ENCODE data around the gene CFAP74. TPM values are rescaled to one million over a fixed set of nuclear protein-coding genes. Genes with fewer than 3 reads are reported as not detected.

Gene CFAP74
- total and polyA plus RNA-seq, 2 of the 13 experiments (the other 11 are each of a cell fraction or from before 2014, with no cell fraction given) = 0.27 to 0.62 TPM

DNA sequence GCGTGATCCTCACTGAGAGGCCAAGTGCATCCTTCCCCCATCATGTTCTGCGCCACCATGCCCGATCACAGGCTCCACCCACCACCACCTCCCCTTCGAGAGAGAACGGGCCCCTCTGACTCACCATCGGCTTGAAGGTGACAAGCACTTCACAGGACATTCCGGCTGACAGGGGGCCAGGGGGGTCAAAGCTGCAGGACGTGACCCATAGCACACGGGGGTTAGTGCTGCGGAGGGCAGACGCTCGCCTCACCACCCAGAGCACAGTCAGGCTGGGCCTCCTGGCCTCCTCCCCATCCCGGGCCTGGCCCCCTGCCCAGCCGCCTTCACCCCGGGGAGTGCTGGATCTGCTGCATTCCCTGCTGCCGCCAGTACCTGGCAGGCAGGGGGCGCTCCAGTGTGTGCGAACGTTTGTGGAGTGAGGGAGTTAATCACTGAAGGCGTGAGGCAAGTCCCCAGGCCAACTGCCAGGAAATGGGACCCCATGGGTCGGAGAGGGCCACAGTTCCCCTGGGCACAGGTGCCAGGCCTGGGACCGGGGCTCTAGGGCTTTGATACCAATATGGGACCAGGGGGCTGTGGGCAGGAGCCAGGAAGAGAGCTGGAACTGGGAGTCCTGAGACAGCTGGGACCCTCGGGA, 43.6 kb downstream of the CFAP74 start:
- Histone ChIP-seq H3K27me3 (ENCODE audit: control insufficient read depth in 1 of 2, insufficient read depth in 2 of 2, low read length in 2 of 2) (peaks cover 2 to 57% of the 10 kb centered on the region in 2 experiments; a peak in 4 of 5 replicates), H3K27ac (ENCODE audit: extremely low read length, insufficient read depth, low read length) (no peak overlapping the region), H3K4me1 (ENCODE audit: insufficient read depth, low read length) (peaks cover 86% of the 10 kb centered on the region), H3K79me2 (ENCODE audit: insufficient read depth, low read length) (no peaks in the 10 kb centered on the region), H3K4me2 (ENCODE audit: low read depth, low read length) (peak overlapping the region; percentile 67), H2AFZ (ENCODE audit: low read length) (no peak overlapping the region), H3K4me3 (replicated peaks in 1 of 3; ENCODE audit: insufficient read depth in 1 of 3, low read depth in 2 of 3, low read length in 3 of 3) (peak overlapping the region in 2 of 3 experiments; percentile 23 to 51; a peak in 2 of 6 replicates), H3K9ac (ENCODE audit: insufficient read depth, low read depth, low read length) (0 out of 2 replicates have a peak overlapping the region, but pooled peaks have one; percentile 7), H4K20me1 (ENCODE audit: insufficient read depth, low read length) (no peaks in the 10 kb centered on the region), H3K36me3 (replicated peaks in 1 of 2; ENCODE audit: control insufficient read depth in 1 of 2, insufficient read depth in 2 of 2, low read length in 2 of 2) (no peaks in the 10 kb centered on the region), H3K9me3 (ENCODE audit: low read length) (no peaks in the 10 kb centered on the region)
- intact Hi-C loops (cut with micrococcal nuclease; ENCODE audit: unreplicated experiment) = loop anchor here (1.0 to 5.0 kb wide), 2 partner anchors 14 to 87 kb away; no protein-coding TSS in a partner anchor
- POLR2A ChIA-PET = interaction anchor here (1.0 to 1.9 kb wide), 5 partner anchors 16 to 85 kb away, joined by 3 to 9 read pairs (median 3); no protein-coding TSS in a partner anchor
- ATAC-seq (peak; percentile 81), FAIRE-seq (peak; percentile 70), DNase-seq (ENCODE audit: low spot score) (peak; percentile 81)
- no TSS peak for BruUV-seq (replicated peaks)
- in situ Hi-C loops (cut with HindIII; ENCODE audit: extremely low pct_ligation_motif_present, low pct_unique_long_range_greater_than_20kb) = loop anchor here (5.0 kb wide), 1 partner anchor 87 kb away; no protein-coding TSS in a partner anchor
- CTCF ChIA-PET (ENCODE audit: low intra/inter-chr PET ratio, low total read pairs) = interaction anchor here (1.6 to 3.3 kb wide), 3 partner anchors 14 to 86 kb away, joined by 5 to 30 read pairs (median 6); no protein-coding TSS in a partner anchor
- 21% methylated on average over 4 of the region's 23 CpGs for WGBS (ENCODE audit: low lambda C conversion rate)
- TF ChIP-seq ZNF138 (CRISPR knock-in tag; IDR thresholded peaks at IDR 0.05; ENCODE audit: low read depth) (no peak), RCOR2 (CRISPR knock-in tag; IDR thresholded peaks at IDR 0.05) (peak; percentile 47), NONO (IDR thresholded peaks at IDR 0.05) (no peak), NONO (CRISPR knock-in tag; conservative IDR thresholded peaks at IDR 0.05) (peak; percentile 55), MAFK (conservative IDR thresholded peaks at IDR 0.05 in 1 of 2, IDR thresholded peaks at IDR 0.05 in 1 of 2; ENCODE audit: low read length in 2 of 2) (no peak), JUND (CRISPR knock-in tag; IDR thresholded peaks at IDR 0.05) (peak; percentile 91), PPARG (CRISPR knock-in tag; conservative IDR thresholded peaks at IDR 0.05) (0 out of 2 replicates have a peak, but pooled peaks have one; percentile 24), ZKSCAN1 (IDR thresholded peaks at IDR 0.05; ENCODE audit: low read length) (0 out of 2 replicates have a peak, but pooled peaks have one; percentile 38), ZNF616 (CRISPR knock-in tag; IDR thresholded peaks at IDR 0.05; ENCODE audit: low read depth) (no peak), SIX1 (CRISPR knock-in tag; IDR thresholded peaks at IDR 0.05; ENCODE audit: borderline replicate concordance) (no peak), HMG20B (CRISPR knock-in tag; conservative IDR thresholded peaks at IDR 0.05) (0 out of 2 replicates have a peak, but pooled peaks have one; percentile 9), GFI1 (CRISPR knock-in tag; IDR thresholded peaks at IDR 0.05; ENCODE audit: borderline replicate concordance) (peak; percentile 6; the same call in 1 of the 2 replicates), KAT8 (CRISPR knock-in tag; IDR thresholded peaks at IDR 0.05) (peak; percentile 27; the same call in 1 of the 2 replicates), MYC (CRISPR knock-in tag; IDR thresholded peaks at IDR 0.05; ENCODE audit: borderline replicate concordance) (peak; percentile 79; the same call in 1 of the 2 replicates), ZNF350 (CRISPR knock-in tag; IDR thresholded peaks at IDR 0.05; ENCODE audit: borderline replicate concordance, low read depth) (peak; percentile 84; the same call in 1 of the 2 replicates), ZNF550 (CRISPR knock-in tag; IDR thresholded peaks at IDR 0.05; ENCODE audit: borderline replicate concordance) (0 out of 2 replicates have a peak, but pooled peaks have one; percentile 61), ZNF121 (CRISPR knock-in tag; IDR thresholded peaks at IDR 0.05) (no peak), ZNF468 (CRISPR knock-in tag; IDR thresholded peaks at IDR 0.05) (no peak), NR2F2 (IDR thresholded peaks at IDR 0.05; ENCODE audit: borderline replicate concordance, low read depth) (peak; percentile 49; the same call in 1 of the 2 replicates), ZNF816 (CRISPR knock-in tag; IDR thresholded peaks at IDR 0.05; ENCODE audit: borderline replicate concordance) (peak; percentile 95; the same call in 1 of the 2 replicates), ZNF768 (CRISPR knock-in tag; IDR thresholded peaks at IDR 0.05) (peak; percentile 25; the same call in 1 of the 2 replicates)
- TF ChIP-seq, protein P1, sequence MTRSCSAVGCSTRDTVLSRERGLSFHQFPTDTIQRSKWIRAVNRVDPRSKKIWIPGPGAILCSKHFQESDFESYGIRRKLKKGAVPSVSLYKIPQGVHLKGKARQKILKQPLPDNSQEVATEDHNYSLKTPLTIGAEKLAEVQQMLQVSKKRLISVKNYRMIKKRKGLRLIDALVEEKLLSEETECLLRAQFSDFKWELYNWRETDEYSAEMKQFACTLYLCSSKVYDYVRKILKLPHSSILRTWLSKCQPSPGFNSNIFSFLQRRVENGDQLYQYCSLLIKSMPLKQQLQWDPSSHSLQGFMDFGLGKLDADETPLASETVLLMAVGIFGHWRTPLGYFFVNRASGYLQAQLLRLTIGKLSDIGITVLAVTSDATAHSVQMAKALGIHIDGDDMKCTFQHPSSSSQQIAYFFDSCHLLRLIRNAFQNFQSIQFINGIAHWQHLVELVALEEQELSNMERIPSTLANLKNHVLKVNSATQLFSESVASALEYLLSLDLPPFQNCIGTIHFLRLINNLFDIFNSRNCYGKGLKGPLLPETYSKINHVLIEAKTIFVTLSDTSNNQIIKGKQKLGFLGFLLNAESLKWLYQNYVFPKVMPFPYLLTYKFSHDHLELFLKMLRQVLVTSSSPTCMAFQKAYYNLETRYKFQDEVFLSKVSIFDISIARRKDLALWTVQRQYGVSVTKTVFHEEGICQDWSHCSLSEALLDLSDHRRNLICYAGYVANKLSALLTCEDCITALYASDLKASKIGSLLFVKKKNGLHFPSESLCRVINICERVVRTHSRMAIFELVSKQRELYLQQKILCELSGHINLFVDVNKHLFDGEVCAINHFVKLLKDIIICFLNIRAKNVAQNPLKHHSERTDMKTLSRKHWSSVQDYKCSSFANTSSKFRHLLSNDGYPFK (CRISPR knock-in tag; IDR thresholded peaks at IDR 0.05; ENCODE audit: borderline replicate concordance) = peak; percentile 47; the same call in 1 of the 2 replicates

Data from HepG2 (cell line).